ENCODE measurements around the gene ZNF423. TPM values are rescaled to one million over a fixed set of nuclear protein-coding genes. Genes with fewer than 3 reads are reported as not detected.

The ZNF423 gene
- total RNA-seq (10 to 100 TPM; 14.4 to 30.7 (median 20.6) TPM), polyA plus RNA-seq (1 to 10 TPM; 2.3 to 5.4 (median 4.4) TPM)
- long read RNA-seq, donor 1, full-length matches to known transcripts, result 1 of 19 reads
- long read RNA-seq, donor 1, partial matches to known transcripts, result 13 of 19 reads
- long read RNA-seq, donor 1, other reads (novel, unspliced or antisense), result 5 of 19 reads
- long read RNA-seq, donor 2, full-length matches to known transcripts, result 1 of 36 reads
- long read RNA-seq, donor 2, partial matches to known transcripts, result 15 of 36 reads
- long read RNA-seq, donor 2, other reads (novel, unspliced or antisense), result 20 of 36 reads

- intact Hi-C loops (cut with DNase I), result loop anchor here (5.0 to 10.0 kb wide), 7 partner anchors 44 to 1511 kb away; no protein-coding TSS in a partner anchor
- Histone ChIP-seq H3K36me3 (ENCODE audit: insufficient read depth in 1 of 2, low read depth in 1 of 2) (no peaks in the 10 kb centered on the region), H3K9me3 (no peaks in the 10 kb centered on the region), H3K27ac (peak within 1 kb of the TSS; percentile 90), H3K4me1 (peaks cover 26% of the 10 kb centered on the region), H3K27me3 (ENCODE audit: insufficient read depth in 3 of 3, low read length in 2 of 3) (no peaks in the 10 kb centered on the region), H3K4me3 (peak within 1 kb of the TSS; percentile 74)
- DNase-seq (peak; percentile 40 to 63), ATAC-seq (peak in 3 of 4 donors; percentile 11 to 19 (median 17))
- TF ChIP-seq, protein P1, sequence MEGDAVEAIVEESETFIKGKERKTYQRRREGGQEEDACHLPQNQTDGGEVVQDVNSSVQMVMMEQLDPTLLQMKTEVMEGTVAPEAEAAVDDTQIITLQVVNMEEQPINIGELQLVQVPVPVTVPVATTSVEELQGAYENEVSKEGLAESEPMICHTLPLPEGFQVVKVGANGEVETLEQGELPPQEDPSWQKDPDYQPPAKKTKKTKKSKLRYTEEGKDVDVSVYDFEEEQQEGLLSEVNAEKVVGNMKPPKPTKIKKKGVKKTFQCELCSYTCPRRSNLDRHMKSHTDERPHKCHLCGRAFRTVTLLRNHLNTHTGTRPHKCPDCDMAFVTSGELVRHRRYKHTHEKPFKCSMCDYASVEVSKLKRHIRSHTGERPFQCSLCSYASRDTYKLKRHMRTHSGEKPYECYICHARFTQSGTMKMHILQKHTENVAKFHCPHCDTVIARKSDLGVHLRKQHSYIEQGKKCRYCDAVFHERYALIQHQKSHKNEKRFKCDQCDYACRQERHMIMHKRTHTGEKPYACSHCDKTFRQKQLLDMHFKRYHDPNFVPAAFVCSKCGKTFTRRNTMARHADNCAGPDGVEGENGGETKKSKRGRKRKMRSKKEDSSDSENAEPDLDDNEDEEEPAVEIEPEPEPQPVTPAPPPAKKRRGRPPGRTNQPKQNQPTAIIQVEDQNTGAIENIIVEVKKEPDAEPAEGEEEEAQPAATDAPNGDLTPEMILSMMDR (IDR thresholded peaks at IDR 0.05), result no peak
- 0 to 1% (median 1%) methylated on average over 40 to 69 of the region's 70 CpGs for WGBS, 3 donors
Observed at GRCh38 chr16:49855822-49856671, at the start of gene ZNF423. Gene ZNF423, minus strand, starts transcription at chr16:49856112. Its CDS starts 338 bp downstream, at chr16:49855774.

DNA sequence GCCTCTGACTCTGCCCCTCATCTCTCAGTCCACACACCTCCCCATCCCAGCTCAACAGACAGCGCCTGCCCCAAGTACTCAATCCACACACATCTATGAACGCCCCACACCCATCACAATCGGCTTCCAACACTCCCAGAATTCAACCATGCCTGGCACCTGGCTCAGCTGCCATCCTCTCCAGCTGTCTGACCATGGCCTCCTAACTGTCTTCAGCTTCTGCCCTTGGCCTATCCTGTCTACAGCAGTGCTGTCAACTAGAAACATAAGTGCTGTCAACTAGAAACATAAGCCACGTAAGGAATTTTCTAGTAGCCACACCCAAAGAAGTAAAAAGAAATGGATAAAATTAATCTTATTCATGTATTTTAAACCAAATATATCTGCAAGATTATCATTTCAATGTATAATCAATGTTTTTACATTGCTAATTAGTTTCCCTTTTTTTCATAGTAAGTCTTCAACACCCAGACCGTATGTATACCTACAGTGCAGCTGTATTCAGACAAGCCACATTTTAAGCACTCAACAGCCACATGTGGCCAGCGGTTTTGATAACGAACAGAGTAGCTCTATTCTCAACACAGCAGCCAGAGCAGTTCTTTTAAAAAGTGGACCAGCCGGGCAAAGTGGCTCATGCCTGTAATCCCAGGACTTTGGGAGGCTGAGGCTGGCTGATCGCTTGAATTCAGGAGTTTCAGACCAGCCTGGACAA, 48.6 kb upstream of the ZNF423 start:
- H3K9me3 ChIP-seq, result no peaks in the 10 kb centered on the region
- ATAC-seq, result no peak
- TF ChIP-seq, protein P1 (IDR thresholded peaks at IDR 0.05), result no peak
- peaks cover 0 to 2% (median 0%) of the 10 kb centered on the region in 3 donors for H3K27me3 ChIP-seq (ENCODE audit: insufficient read depth in 3 of 3, low read length in 2 of 3)
- H3K4me1 ChIP-seq, result no peaks in the 10 kb centered on the region
- DNase-seq, result peak in 1 of 2 donors; percentile 2
- 75 to 78% (median 77%) methylated on average over 9 of the region's 9 CpGs for WGBS, 3 donors
- H3K4me3 ChIP-seq, result no peak overlapping the region
- intact Hi-C loops (cut with DNase I), result no loop called here
- no peak overlapping the region for H3K27ac ChIP-seq
- H3K36me3 ChIP-seq (ENCODE audit: insufficient read depth in 1 of 2, low read depth in 1 of 2), result no peaks in the 10 kb centered on the region

DNA sequence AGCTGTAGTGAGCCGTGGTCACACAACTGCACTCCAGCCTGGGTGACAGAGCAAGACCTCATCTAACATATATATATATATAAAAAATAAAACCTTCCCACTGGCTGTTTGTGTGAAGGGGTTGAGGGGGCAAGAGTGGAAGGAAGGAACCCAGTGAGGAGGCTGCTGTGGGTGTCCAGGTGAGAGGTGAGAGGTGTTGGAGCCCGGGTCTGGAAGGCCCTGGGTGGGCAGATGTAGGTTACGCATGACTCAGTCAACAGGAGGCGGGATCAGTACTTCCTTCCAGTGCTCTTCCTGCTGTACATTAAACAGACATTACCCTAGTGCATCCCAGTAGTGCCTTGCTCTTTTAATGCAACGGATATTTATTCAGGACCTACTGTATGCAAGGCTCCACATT, 47.0 kb upstream of the ZNF423 start:
- DNase-seq, result peak in 1 of 2 donors; percentile 26
- no peak for ATAC-seq
- Histone ChIP-seq H3K4me1 (no peaks in the 10 kb centered on the region), H3K27ac (no peak overlapping the region), H3K9me3 (no peaks in the 10 kb centered on the region), H3K27me3 (ENCODE audit: insufficient read depth in 3 of 3, low read length in 2 of 3) (no peaks in the 10 kb centered on the region), H3K4me3 (no peak overlapping the region), H3K36me3 (ENCODE audit: insufficient read depth in 1 of 2, low read depth in 1 of 2) (no peaks in the 10 kb centered on the region)
- TF ChIP-seq, protein P1 (IDR thresholded peaks at IDR 0.05), result no peak
- 81 to 88% (median 83%) methylated on average over 5 of the region's 5 CpGs for WGBS, 3 donors
- intact Hi-C loops (cut with DNase I), result no loop called here

DNA sequence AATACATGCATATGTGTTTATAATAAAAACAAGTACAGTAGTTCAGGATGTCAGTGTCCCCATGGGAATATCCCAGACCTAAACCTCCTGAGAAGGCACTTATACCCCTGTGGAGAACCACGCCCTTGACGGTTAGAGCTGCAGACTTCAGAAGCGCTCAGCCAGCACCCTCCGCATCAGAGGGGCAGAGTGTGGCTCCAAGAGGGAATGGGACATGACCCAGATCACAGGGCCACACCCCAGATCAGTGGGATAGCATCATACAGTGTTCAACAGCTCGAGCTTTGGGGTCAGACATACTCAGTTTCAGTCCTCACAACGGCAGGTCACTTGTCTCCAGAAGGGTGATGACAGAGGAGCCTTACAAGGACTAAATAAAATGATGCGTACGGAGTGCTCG, 45.8 kb upstream of the ZNF423 start:
- H3K9me3 ChIP-seq, result no peaks in the 10 kb centered on the region
- no peaks in the 10 kb centered on the region for H3K36me3 ChIP-seq (ENCODE audit: insufficient read depth in 1 of 2, low read depth in 1 of 2)
- 88 to 89% (median 88%) methylated on average over 9 of the region's 9 CpGs for WGBS, 3 donors
- H3K4me3 ChIP-seq, result no peak overlapping the region
- DNase-seq (no peak), ATAC-seq (no peak)
- intact Hi-C loops (cut with DNase I), result no loop called here
- H3K27me3 ChIP-seq (ENCODE audit: insufficient read depth in 3 of 3, low read length in 2 of 3), result no peaks in the 10 kb centered on the region
- H3K27ac ChIP-seq, result no peak overlapping the region
- TF ChIP-seq, protein P1 (IDR thresholded peaks at IDR 0.05), result no peak
- no peaks in the 10 kb centered on the region for H3K4me1 ChIP-seq

All from psoas muscle (tissue), 8 donors.